HCT116 (cell line): ENCODE data around the gene FERD3L.
A peak's percentile ranks its signal among the peaks of the same experiment; 100 is the strongest.

ENCODE experiments used
- CTCF ChIP-seq, 3 experiments: fragments of 200-600 bp in 1 of 3; sonication (generic) in 1 of 3; IDR thresholded peaks in 2 of 3; conservative IDR thresholded peaks in 1 of 3; 2 replicates each; pipeline ENCODE4 v1.5.1; 2012 to 2017; ENCODE audit warnings: low read depth in 2 of 3, low read length in 2 of 3, antibody characterized with exemption in 1 of 3, borderline replicate concordance in 1 of 3, control low read depth in 1 of 3, mild to moderate bottlenecking in 1 of 3, mixed read lengths in 1 of 3, mixed run types in 1 of 3, moderate library complexity in 1 of 3; ENCODE audit not compliant: insufficient read depth in 1 of 3
- EGR1 ChIP-seq: IDR thresholded peaks from 2 replicates; pipeline ENCODE4 v1.6.1; 2012; ENCODE audit warnings: low read depth
- ELF1 ChIP-seq: IDR thresholded peaks from 2 replicates; pipeline ENCODE4 v1.6.1; 2012; ENCODE audit warnings: low read depth, borderline replicate concordance
- EZH2 ChIP-seq: fragments of 200-600 bp; sonication (generic); IDR thresholded peaks from 2 replicates; pipeline ENCODE4 v1.6.1; 2017; ENCODE audit warnings: antibody characterized with exemption, mixed run types
- JUND ChIP-seq: IDR thresholded peaks from 2 replicates; pipeline ENCODE4 v1.6.1; 2012
- POLR2A ChIP-seq: IDR thresholded peaks from 2 replicates; pipeline ENCODE4 v1.7.0; 2011; ENCODE audit warnings: borderline replicate concordance; ENCODE audit not compliant: insufficient read depth, insufficient read length; ENCODE audit errors: extremely low read depth
- RAD21 ChIP-seq: IDR thresholded peaks from 2 replicates; pipeline ENCODE4 v1.6.1; 2012; ENCODE audit warnings: low read depth, mild to moderate bottlenecking
- REST ChIP-seq: IDR thresholded peaks from 2 replicates; pipeline ENCODE4 v1.6.1; 2012; ENCODE audit warnings: low read depth
- SIN3A ChIP-seq: IDR thresholded peaks from 2 replicates; pipeline ENCODE4 v1.6.1; 2012; ENCODE audit warnings: low read depth
- SP1 ChIP-seq: IDR thresholded peaks from 2 replicates; pipeline ENCODE4 v1.6.1; 2012; ENCODE audit warnings: low read depth
- TCF7L2 ChIP-seq: IDR thresholded peaks from 2 replicates; pipeline ENCODE4 v1.7.0; 2011; ENCODE audit warnings: borderline replicate concordance, inconsistent platforms; ENCODE audit not compliant: insufficient read depth, insufficient read length; ENCODE audit errors: extremely low read depth
- YY1 ChIP-seq: IDR thresholded peaks from 2 replicates; pipeline ENCODE4 v1.6.1; 2011; ENCODE audit warnings: low read length, low read depth, moderate library complexity, mild to moderate bottlenecking; ENCODE audit not compliant: insufficient replicate concordance; ENCODE audit errors: extremely low read depth
- TF ChIP-seq, protein P1 (sequence below): IDR thresholded peaks from 2 replicates; pipeline ENCODE4 v1.6.1; 2011; ENCODE audit warnings: mild to moderate bottlenecking, low read length, moderate library complexity; ENCODE audit not compliant: insufficient replicate concordance; ENCODE audit errors: extremely low read depth
- TF ChIP-seq, protein P2 (sequence below): IDR thresholded peaks from 2 replicates; pipeline ENCODE4 v1.6.1; 2012

- TF ChIP-seq CTCF (IDR thresholded peaks at IDR 0.05 in 2 of 3, conservative IDR thresholded peaks at IDR 0.05 in 1 of 3; ENCODE audit: borderline replicate concordance in 1 of 3, insufficient read depth in 1 of 3, low read depth in 2 of 3, low read length in 2 of 3) (peak; percentile 69 to 80 (median 78)), POLR2A (no peak), EGR1 (no peak), EZH2 (no peak), RAD21 (peak; percentile 84), JUND (no peak), REST (no peak), SP1 (no peak), ELF1 (no peak), YY1 (no peak), TCF7L2 (no peak), SIN3A (no peak)
- TF ChIP-seq, protein P1, sequence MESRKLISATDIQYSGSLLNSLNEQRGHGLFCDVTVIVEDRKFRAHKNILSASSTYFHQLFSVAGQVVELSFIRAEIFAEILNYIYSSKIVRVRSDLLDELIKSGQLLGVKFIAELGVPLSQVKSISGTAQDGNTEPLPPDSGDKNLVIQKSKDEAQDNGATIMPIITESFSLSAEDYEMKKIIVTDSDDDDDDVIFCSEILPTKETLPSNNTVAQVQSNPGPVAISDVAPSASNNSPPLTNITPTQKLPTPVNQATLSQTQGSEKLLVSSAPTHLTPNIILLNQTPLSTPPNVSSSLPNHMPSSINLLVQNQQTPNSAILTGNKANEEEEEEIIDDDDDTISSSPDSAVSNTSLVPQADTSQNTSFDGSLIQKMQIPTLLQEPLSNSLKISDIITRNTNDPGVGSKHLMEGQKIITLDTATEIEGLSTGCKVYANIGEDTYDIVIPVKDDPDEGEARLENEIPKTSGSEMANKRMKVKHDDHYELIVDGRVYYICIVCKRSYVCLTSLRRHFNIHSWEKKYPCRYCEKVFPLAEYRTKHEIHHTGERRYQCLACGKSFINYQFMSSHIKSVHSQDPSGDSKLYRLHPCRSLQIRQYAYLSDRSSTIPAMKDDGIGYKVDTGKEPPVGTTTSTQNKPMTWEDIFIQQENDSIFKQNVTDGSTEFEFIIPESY, result no peak
- TF ChIP-seq, protein P2, sequence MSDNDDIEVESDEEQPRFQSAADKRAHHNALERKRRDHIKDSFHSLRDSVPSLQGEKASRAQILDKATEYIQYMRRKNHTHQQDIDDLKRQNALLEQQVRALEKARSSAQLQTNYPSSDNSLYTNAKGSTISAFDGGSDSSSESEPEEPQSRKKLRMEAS, result no peak
Observed at GRCh38 chr7:19121977-19122588, 23.1 kb downstream of the FERD3L start.
